ENCODE data around the gene FAM240B.

Gene FAM240B

DNA sequence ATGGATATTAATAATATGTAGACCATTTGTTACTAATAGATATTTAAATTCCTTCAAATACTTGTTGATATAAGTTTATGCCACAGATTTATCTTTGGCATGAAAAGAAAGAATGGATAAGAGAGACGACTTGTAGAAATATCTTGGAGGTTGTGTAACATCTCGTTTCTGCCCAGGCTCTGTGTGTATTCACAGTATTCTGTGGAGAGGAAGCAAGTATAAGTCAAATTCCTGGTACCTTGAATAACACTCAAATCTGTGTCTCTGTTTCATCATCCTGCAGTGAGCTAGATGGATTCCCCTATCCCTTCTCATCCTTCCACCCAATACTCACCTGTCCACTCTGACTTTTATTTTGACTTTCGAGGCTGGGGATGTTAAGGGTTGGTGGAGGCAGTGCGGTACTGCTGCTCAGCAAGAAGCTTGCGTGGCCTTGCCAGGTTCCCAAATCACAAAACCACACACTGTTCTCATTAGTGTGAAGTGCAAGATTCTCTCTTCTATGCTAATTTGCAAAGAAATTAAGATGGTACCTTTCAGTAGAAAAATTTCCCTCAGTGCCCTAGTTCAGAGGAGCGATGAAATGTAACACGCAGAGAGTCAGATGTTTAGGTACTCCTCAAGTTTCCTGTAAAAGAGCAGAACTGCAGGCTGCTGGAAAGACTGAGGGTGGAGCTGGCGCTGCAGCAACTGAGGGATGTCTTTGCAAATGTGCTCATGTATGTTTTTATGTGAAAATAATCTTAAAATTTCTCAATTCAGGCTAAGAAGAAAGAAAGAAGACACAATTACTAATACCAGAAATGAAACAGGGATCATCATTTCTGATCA, 57.0 kb downstream of the FAM240B start:
- no peak overlapping the region for H2AFZ ChIP-seq (ENCODE audit: low read length)
- H3K79me2 ChIP-seq (ENCODE audit: low read length): no peaks in the 10 kb centered on the region
- H3K4me3 ChIP-seq (ENCODE audit: low read length): no peak overlapping the region
- TF ChIP-seq EZH2phosphoT487 (IDR thresholded peaks at IDR 0.05; ENCODE audit: low read length) (no peak), EZH2 (optimal IDR thresholded peaks at IDR 0.05; ENCODE audit: low read depth, low read length) (no peak)
- TF ChIP-seq, protein P1, sequence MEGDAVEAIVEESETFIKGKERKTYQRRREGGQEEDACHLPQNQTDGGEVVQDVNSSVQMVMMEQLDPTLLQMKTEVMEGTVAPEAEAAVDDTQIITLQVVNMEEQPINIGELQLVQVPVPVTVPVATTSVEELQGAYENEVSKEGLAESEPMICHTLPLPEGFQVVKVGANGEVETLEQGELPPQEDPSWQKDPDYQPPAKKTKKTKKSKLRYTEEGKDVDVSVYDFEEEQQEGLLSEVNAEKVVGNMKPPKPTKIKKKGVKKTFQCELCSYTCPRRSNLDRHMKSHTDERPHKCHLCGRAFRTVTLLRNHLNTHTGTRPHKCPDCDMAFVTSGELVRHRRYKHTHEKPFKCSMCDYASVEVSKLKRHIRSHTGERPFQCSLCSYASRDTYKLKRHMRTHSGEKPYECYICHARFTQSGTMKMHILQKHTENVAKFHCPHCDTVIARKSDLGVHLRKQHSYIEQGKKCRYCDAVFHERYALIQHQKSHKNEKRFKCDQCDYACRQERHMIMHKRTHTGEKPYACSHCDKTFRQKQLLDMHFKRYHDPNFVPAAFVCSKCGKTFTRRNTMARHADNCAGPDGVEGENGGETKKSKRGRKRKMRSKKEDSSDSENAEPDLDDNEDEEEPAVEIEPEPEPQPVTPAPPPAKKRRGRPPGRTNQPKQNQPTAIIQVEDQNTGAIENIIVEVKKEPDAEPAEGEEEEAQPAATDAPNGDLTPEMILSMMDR (IDR thresholded peaks at IDR 0.05; ENCODE audit: low read length): no peak
- H3K9ac ChIP-seq (ENCODE audit: low read length): no peak overlapping the region
- H3K27ac ChIP-seq (ENCODE audit: low read length): no peak overlapping the region
- no peak for DNase-seq
- H4K20me1 ChIP-seq (ENCODE audit: insufficient read depth, low read length): no peaks in the 10 kb centered on the region
- no peaks in the 10 kb centered on the region for H3K36me3 ChIP-seq (replicated peaks; ENCODE audit: insufficient read depth, low read length)
- H3F3A ChIP-seq (ENCODE audit: insufficient read depth, low read length): no peaks in the 10 kb centered on the region
- H3K4me2 ChIP-seq (ENCODE audit: low read depth, low read length): no peak overlapping the region
- H3K9me3 ChIP-seq (replicated peaks; ENCODE audit: insufficient read depth, low read length): no peaks in the 10 kb centered on the region
- H3K9me2 ChIP-seq (replicated peaks; ENCODE audit: insufficient read depth, low read length): no peaks in the 10 kb centered on the region
- H3K4me1 ChIP-seq (ENCODE audit: low read length): no peaks in the 10 kb centered on the region
- H3K27me3 ChIP-seq (replicated peaks; ENCODE audit: insufficient read depth, low read length): no peaks in the 10 kb centered on the region

DNA sequence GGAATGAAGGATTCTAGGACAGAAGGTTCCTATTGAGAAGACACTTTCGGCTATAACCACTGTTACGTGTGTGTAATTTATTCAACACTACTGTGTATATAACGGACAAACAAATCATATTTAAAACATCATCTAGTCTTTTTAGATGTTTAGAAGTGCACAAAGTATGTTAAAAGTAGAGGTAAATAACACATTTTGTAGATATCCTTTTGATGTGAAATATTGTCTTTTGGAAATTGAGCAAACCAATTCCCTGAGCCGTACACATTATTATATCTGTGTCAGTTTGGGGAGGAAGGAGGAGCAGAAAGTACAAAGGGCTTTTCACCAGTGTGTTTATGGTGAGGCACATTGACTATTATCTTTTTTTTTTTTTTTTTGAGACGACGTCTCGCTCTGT, 60.4 kb downstream of the FAM240B start:
- H3K27me3 ChIP-seq (replicated peaks; ENCODE audit: insufficient read depth, low read length): no peaks in the 10 kb centered on the region
- H2AFZ ChIP-seq (ENCODE audit: low read length): no peak overlapping the region
- no peaks in the 10 kb centered on the region for H3K9me2 ChIP-seq (replicated peaks; ENCODE audit: insufficient read depth, low read length)
- no peak for DNase-seq
- no peaks in the 10 kb centered on the region for H3F3A ChIP-seq (ENCODE audit: insufficient read depth, low read length)
- H3K9ac ChIP-seq (ENCODE audit: low read length): no peak overlapping the region
- no peaks in the 10 kb centered on the region for H4K20me1 ChIP-seq (ENCODE audit: insufficient read depth, low read length)
- no peaks in the 10 kb centered on the region for H3K4me1 ChIP-seq (ENCODE audit: low read length)
- H3K79me2 ChIP-seq (ENCODE audit: low read length): no peaks in the 10 kb centered on the region
- no peak overlapping the region for H3K27ac ChIP-seq (ENCODE audit: low read length)
- TF ChIP-seq EZH2phosphoT487 (IDR thresholded peaks at IDR 0.05; ENCODE audit: low read length) (no peak), EZH2 (optimal IDR thresholded peaks at IDR 0.05; ENCODE audit: low read depth, low read length) (no peak)
- TF ChIP-seq, protein P1 (IDR thresholded peaks at IDR 0.05; ENCODE audit: low read length): no peak
- H3K36me3 ChIP-seq (replicated peaks; ENCODE audit: insufficient read depth, low read length): no peaks in the 10 kb centered on the region
- H3K4me3 ChIP-seq (ENCODE audit: low read length): no peak overlapping the region
- no peaks in the 10 kb centered on the region for H3K9me3 ChIP-seq (replicated peaks; ENCODE audit: insufficient read depth, low read length)
- no peak overlapping the region for H3K4me2 ChIP-seq (ENCODE audit: low read depth, low read length)

DNA sequence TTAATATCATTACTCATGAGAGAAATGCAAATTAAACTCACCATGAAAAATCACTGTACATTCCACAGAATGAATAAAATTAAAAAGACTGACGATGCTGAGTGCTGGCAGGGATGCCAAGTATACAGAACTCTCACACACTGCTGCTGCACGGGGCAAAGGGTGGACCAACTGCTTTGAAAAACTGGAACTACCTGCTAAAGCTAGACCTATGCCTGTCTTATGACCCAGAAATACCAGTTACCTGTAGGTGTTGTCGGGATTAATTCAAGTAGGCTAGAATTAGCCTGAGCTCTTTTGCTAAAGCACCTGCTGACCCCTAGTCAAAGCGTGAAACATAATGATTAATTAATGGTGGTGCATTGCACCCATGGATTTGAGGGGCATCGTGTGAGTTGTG, 63.0 kb downstream of the FAM240B start:
- Histone ChIP-seq H2AFZ (ENCODE audit: low read length) (no peak overlapping the region), H3K4me1 (ENCODE audit: low read length) (no peaks in the 10 kb centered on the region), H3K9me2 (replicated peaks; ENCODE audit: insufficient read depth, low read length) (no peaks in the 10 kb centered on the region), H3K27ac (ENCODE audit: low read length) (no peak overlapping the region), H3K4me2 (ENCODE audit: low read depth, low read length) (no peak overlapping the region), H3K27me3 (replicated peaks; ENCODE audit: insufficient read depth, low read length) (no peaks in the 10 kb centered on the region), H3F3A (ENCODE audit: insufficient read depth, low read length) (no peaks in the 10 kb centered on the region), H3K36me3 (replicated peaks; ENCODE audit: insufficient read depth, low read length) (no peaks in the 10 kb centered on the region), H4K20me1 (ENCODE audit: insufficient read depth, low read length) (no peaks in the 10 kb centered on the region), H3K4me3 (ENCODE audit: low read length) (no peak overlapping the region), H3K9me3 (replicated peaks; ENCODE audit: insufficient read depth, low read length) (no peaks in the 10 kb centered on the region), H3K9ac (ENCODE audit: low read length) (no peak overlapping the region), H3K79me2 (ENCODE audit: low read length) (no peaks in the 10 kb centered on the region)
- TF ChIP-seq EZH2phosphoT487 (IDR thresholded peaks at IDR 0.05; ENCODE audit: low read length): no peak
- no peak for TF ChIP-seq EZH2 (optimal IDR thresholded peaks at IDR 0.05; ENCODE audit: low read depth, low read length)
- TF ChIP-seq, protein P1 (IDR thresholded peaks at IDR 0.05; ENCODE audit: low read length): no peak
- no peak for DNase-seq

Measured in MM.1S (cell line).